GM21528 (cell line): ENCODE data around the gene FAF1.
"Not testable (repeated sequence)": the region's sequence is repeated elsewhere in the genome, so short reads cannot be mapped to it uniquely, and the experiment has no call there.

Experiments
- ATAC-seq: cut with Tn5 transposase; IDR thresholded peaks from one replicate; pipeline ENCODE4 v1.9.1; 2021; ENCODE audit warnings: mild to moderate bottlenecking, moderate library complexity; ENCODE audit not compliant: unreplicated experiment, low FRiP score

The FAF1 gene

GRCh38 chr1:50959913-50960844 is at the start of gene FAF1:
FAF1 (minus strand) TSS chr1:50960267; CDS start chr1:50959811, 456 bp downstream.
- ATAC-seq = peak; percentile 86

- ATAC-seq = no peak
Observed at GRCh38 chr1:51009381-51009780, 49.3 kb upstream of the FAF1 start.

- ATAC-seq = not testable (repeated sequence)
Observed at GRCh38 chr1:51005549-51005948, 45.5 kb upstream of the FAF1 start.

- ATAC-seq = no peak
Observed at GRCh38 chr1:51002516-51002915, 42.4 kb upstream of the FAF1 start.

GRCh38 chr1:51000651-51001050 is 40.6 kb upstream of the FAF1 start:
- peak; percentile 50 for ATAC-seq

- ATAC-seq = peak; percentile 83
Observed at GRCh38 chr1:51000160-51000559, 40.1 kb upstream of the FAF1 start.

- not testable (repeated sequence) for ATAC-seq
Observed at GRCh38 chr1:50999375-50999774, 39.3 kb upstream of the FAF1 start.

GRCh38 chr1:50996083-50996482 is 36.0 kb upstream of the FAF1 start:
- ATAC-seq = no peak

- no peak for ATAC-seq
Observed at GRCh38 chr1:50995651-50996050, 35.6 kb upstream of the FAF1 start.

GRCh38 chr1:50994997-50995396 is 34.9 kb upstream of the FAF1 start:
- ATAC-seq = no peak

- no peak for ATAC-seq
Observed at GRCh38 chr1:50993645-50994044, 33.6 kb upstream of the FAF1 start.

GRCh38 chr1:50992532-50993318 is 32.7 kb upstream of the FAF1 start:
- no peak for ATAC-seq

- ATAC-seq = no peak
Observed at GRCh38 chr1:50989694-50990093, 29.6 kb upstream of the FAF1 start.

- ATAC-seq = no peak
Observed at GRCh38 chr1:50986653-50987052, 26.6 kb upstream of the FAF1 start.

GRCh38 chr1:50985094-50985493 is 25.0 kb upstream of the FAF1 start:
- no peak for ATAC-seq

GRCh38 chr1:50983219-50983802 is 23.2 kb upstream of the FAF1 start:
- ATAC-seq = no peak

GRCh38 chr1:50982611-50983010 is 22.5 kb upstream of the FAF1 start:
- no peak for ATAC-seq

GRCh38 chr1:50981741-50982140 is 21.7 kb upstream of the FAF1 start:
- ATAC-seq = no peak

GRCh38 chr1:50980505-50980904 is 20.4 kb upstream of the FAF1 start:
- ATAC-seq = no peak

GRCh38 chr1:50979937-50980336 is 19.9 kb upstream of the FAF1 start:
- ATAC-seq = no peak
